Suppressor macrophage (primary cell): ENCODE data around the gene EFNB1.
"Not testable (repeated sequence)": the region's sequence is repeated elsewhere in the genome, so short reads cannot be mapped to it uniquely, and the experiment has no call there.

ENCODE experiments used
- DNase-seq, 4 experiments: peaks; one replicate each; pipeline ENCODE4 v3.0.0-alpha.2; 2020 to 2022
- total RNA-seq, 17 experiments: gene quantifications; one replicate each; lab custom pipeline; 2026; ENCODE audit warnings: mixed read lengths in 6 of 17, inconsistent platforms in 3 of 17; lab: John Stamatoyannopoulos, UW

Gene EFNB1
- 3.0 to 29.1 (median 10.6) reads per million in 17 experiments for total RNA-seq

DNA sequence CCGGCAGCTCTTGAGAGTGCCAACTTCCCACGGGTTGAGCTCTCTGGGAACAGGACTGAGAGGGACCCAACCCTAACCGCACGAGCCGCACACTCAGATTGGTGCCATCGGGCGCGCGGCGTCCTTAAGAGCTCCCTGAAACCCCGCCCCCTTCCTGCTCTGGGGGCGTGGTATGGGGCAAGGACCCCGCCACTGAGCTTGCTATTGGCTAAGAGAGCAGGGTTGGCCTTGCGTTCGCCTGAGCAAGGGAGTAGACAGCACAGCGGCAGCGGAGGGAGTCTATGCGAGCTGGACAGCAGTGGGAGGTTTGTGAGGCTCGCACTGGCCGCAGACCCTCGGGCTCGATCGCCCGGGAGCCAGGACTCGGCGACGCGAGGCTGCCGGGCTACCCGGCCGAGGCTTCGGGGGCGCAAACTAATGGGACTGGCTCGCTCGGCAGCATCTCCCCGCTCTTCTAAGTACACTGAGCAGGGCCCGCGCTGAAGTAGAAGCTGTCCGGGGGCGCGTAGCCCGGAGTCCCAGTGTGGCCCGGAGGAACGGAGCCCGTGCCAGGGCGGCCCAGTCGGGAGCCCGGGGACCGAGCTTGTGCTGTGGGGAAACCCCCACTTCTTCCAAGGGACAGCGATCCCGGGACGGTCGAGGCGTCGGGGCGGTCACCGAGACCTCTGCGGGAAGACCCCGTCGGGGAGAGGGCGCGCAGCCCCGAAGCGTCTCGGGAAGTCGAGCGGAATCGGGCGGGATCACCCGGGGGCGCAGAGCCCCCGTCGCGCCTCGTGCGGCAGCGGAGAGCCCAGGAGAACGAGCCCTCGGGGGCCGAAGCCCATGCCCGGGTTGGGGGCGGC, at the start of gene EFNB1:
Gene EFNB1 (plus strand): TSS at position 282 of the 842 bp plus-strand sequence. CDS start 756 bp downstream, outside the sequence.
- peak; percentile 94 to 96 (median 96) for DNase-seq

- not testable (repeated sequence) for DNase-seq
Measured at GRCh38 chrX:68781295-68781694, 47.5 kb upstream of the EFNB1 start.

DNA sequence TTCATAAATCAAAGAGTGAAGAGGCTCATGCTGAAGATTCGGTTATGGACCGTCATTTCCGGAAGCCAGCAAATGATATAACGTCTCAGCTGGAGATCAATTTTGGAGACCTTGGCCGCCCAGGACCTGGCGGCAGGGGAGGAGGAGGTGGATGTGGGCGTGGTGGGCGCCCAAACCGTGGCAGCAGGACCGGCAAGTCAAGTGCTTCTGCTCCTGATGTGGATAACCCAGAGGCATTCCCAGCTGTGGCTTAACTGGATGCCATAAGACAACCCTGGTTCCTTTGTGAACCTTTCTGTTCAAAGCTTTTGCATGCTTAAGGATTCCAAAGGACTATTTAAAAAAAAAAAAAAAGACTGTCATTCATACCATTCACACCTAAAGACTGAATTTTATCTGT, 44.0 kb upstream of the EFNB1 start:
- DNase-seq: no peak

- not testable (repeated sequence) for DNase-seq
Measured at GRCh38 chrX:68786581-68786980, 42.2 kb upstream of the EFNB1 start.

GRCh38 chrX:68789966-68790365, 38.9 kb upstream of the EFNB1 start:
- DNase-seq: no peak

DNA sequence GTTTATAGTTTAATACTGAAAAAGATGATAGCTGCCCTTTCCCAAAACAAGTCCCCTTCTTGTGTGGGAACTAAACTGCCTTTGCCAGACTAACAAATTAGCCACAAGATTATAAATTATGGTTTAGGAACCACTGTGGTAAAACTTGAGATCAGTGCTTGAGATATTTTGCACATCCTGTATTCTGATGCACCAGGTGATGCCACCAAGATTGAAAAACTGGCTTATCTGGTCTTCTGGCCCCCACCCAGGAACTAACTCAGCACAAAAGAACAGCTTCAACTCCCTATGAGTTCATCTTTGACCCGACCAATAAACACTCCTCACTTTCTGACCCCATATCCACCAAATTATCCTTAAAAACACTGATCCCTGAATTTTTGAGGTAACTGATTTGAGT, 36.7 kb upstream of the EFNB1 start:
- DNase-seq: no peak

DNA sequence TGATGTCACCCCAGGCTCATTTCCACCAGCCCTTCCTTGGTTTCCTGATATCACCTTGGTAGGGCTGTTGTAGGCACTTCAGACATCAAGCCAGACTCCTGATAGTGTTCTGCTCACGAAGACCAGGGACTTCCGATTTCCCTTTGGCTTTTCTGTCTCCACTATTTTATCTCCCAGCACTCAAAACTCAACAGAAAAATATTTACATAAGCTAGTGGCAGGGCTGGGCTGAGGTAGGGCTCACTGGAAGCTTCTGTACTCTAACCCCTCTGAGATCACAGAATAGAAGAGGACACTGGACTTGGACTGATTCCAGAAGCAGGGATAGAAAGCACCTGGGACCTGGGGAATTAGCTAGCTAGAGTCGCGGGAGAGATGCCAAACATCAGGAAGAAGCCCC, 34.4 kb upstream of the EFNB1 start:
- DNase-seq: no peak

GRCh38 chrX:68795741-68796140, 33.1 kb upstream of the EFNB1 start:
- no peak for DNase-seq

DNA sequence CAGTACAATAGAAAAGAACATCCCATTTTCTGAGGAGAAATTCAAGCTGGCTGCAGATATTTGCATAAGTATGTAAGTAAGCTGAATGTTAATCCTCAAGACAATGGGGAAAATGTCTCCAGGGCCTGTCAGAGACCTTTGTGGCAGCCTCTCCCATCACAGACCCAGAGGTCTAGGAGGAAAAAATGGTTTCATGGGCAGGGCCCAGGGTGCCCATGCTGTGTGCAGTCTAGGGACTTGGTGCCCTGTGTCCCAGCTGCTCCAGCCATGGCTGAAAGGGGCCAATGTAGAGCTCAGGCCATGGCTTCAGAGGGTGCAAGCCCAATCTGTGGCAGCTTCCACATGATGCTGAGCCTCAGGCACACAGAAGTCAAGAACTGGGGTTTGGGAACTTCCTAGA, 30.4 kb upstream of the EFNB1 start:
- not testable (repeated sequence) for DNase-seq

GRCh38 chrX:68801737-68802290, 27.0 kb upstream of the EFNB1 start:
- no peak for DNase-seq

DNA sequence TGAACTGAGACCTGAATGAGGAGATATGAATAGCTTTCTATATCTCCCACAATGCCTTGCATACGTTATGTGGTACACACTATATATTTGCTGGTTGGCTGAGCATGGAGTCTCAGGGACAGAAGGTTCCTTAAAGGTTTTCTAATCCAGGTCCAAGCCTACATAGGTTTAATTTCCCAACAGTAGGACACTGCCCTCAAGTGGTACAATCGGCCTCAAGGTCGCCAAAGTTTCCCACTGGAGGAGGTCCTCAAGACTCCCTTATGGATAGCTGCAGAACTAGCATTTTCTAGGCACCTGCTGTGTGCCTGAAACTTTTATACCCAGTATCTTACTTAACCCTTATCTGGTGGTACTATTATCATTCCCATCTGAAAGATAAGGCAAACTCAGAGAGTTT, 21.0 kb upstream of the EFNB1 start:
- DNase-seq: peak; percentile 19 to 53 (median 42)

DNA sequence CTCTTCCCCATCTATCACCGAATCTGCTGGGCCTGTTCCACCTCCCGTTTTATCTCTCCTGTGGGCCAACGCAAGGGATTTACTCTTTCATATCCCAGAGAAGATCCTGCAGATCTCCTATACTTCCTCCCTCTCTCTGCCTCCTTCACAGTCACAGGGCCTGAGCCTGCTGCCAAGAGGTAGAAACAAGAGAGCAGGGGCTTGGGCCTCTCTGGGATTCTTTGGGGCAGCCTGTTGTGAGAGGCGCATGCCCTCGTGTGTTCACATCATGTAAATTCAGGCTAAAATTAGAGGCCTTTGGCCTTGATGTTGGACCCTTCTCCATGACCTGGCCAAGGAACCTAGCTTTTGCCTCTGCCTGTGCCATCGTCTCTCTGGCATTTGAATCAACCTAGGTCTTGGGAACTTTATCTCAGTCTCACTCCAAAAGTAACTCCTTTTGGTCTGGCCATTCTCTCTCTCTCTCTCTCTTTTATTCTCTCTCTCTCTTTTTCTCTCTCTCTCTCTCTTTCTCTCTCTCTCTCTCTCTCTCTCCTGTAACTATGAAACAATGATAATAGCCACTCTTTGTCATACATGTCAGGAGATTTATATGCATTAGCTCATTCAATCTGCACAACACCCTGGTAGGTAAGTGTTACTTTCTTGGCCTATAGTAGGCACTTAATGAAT, 20.0 kb upstream of the EFNB1 start:
- peak in 3 of 4 experiments; percentile 4 to 10 (median 8) for DNase-seq

- DNase-seq: no peak
Measured at GRCh38 chrX:68820476-68821110, 8.2 kb upstream of the EFNB1 start.

- no peak for DNase-seq
Measured at GRCh38 chrX:68821616-68822015, 7.2 kb upstream of the EFNB1 start.

GRCh38 chrX:68822641-68823410, 6.0 kb upstream of the EFNB1 start:
- DNase-seq: peak in 3 of 4 experiments; percentile 21 to 37 (median 26)

DNA sequence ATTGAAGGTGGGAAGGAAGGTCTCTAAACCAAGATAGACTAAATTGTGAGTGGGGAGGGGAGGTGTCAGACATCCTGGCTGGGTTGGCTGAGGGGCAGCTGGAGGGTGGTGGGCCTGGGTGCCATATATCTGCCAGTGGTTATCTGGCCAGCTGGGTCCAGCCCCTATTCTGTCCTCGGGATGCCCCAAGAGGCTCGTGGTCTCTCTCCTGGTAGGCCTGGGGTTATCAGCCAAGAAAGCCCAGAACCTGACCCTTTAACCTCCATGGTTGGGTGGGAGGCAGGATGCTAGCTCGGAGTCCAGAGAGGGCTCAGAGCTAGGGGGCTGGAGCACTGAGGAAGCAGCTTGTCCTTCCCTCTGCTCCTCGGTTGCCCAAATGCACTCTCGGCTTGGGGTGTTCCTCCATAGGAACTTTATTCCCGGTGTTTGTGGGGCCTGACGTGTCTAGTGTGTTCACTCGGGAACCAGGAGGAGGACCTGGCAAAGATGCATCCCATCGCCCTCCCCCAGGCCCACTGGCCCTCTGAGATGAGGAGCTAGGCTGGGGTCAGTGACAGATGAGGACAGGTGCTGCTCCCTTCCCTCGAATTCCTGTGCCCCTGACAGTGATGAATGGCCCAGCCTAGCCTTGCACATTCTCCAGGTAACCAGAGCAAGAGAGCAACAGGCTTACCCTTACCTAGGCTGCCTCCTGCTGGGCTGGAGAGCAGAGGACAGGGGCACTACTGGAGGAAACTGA, 5.2 kb upstream of the EFNB1 start:
- no peak for DNase-seq

DNA sequence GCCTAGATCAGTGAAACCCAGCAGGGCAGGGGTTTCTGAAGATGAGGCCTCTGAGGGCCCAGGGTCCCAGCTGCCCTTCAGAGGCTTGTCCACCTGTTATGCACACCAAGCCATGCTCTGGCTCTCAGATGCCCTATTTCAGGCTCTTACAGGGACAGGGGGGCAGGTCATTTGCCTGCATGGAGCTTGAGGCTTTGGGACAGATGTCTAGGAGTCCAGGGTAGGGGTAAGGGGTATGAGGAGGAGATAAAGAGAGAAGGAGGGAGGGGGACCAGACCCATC, 4.7 kb upstream of the EFNB1 start:
- no peak for DNase-seq

DNA sequence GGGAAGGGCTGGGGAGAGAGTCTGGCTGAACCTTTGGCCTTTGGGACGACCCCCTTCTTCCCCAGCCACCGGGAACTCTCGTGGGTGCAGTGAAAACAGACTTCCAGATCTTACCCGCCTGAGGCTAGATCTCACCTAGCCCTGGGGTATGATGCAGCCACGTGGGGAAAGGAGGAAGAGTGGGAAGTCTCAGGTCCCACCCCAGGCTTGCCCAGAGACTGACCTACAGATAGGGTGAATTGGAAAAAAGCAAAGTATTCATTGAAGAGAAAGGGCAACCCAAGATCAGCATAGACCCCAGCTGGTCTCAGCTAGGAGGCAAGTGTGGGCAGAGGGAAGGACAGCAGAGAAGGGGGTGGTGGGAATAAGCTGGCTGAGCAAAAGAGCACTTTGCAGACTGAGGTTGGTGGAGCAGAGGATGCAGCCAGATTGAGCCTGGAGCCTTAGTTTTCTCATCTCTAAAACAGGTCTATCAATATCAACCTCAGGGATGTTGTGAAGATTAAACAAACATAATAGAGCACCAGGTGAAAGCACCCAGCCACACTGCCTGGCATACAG, 4.2 kb upstream of the EFNB1 start:
- no peak for DNase-seq

- no peak for DNase-seq
Measured at GRCh38 chrX:68826113-68826980, 2.5 kb upstream of the EFNB1 start.

GRCh38 chrX:68827256-68827655, 1.6 kb upstream of the EFNB1 start:
- no peak for DNase-seq
